CD4-positive, alpha-beta T cell treated with Interleukin-17A for 1 hour (primary cell): ENCODE results near the gene PHF21A.
"Not testable (repeated sequence)": the region's sequence is repeated elsewhere in the genome, so short reads cannot be mapped to it uniquely, and the experiment has no call there.

ENCODE experiments used
- DNase-seq: peaks from one replicate; pipeline ENCODE4 v3.0.0-alpha.2; 2020

PHF21A gene

DNA sequence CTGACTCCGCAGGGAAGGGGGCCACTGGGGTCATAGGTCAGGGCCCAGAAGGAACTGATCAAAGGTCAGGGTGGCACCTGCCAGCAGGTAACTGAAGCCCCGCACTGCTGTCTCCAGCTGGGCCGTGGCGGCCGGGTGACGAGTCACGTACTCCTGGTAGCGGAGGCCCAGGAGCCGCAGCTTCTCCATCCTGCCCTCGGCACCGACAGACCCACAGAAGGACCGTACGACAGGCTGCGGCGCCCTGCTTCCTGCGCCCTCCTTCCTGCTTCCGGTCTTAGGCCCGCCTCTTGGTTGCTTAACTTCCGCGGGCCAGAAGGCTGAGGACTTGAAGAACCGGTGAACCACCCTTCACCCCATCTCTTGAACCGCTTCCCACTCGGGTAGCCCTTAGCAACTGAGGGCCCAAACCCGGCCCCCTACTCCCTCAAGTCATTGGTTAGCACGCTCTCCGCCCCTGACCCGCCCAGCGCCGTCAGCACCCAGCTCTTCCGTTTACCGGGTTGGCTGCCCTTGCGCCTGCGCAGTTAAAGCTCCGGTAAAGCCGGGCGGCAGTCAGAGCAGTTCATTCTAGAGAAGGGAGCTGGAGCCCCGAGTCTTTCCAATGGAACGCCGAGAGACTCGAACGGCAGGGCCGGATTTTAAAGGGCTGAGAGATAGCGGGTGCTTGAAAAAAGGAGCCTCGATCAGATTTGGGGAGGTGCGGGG is 203.5 kb downstream of the PHF21A start, which contains the start of gene PEX16:
Gene PEX16, minus strand, starts transcription at position 255 of the 708 bp plus-strand sequence. Its CDS starts 66 bp downstream, at position 189.
- DNase-seq = peak; percentile 98

DNA sequence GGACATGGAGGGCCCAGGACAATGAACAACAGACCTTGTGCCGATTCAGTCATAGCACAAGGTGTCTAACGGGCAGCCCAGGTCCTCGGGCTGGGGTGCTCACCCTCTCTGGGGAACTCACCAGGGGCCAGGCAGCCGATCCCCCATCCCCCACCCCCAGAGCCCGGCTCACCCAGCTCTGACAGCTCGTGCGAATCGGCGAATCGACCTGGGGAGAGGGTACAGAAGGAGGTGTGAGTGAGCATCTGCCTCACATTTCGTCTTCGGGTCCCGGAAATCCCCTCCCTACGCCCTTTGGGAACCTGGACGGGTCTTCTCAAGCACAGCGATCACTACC is 204.0 kb downstream of the PHF21A start:
- no peak for DNase-seq

DNA sequence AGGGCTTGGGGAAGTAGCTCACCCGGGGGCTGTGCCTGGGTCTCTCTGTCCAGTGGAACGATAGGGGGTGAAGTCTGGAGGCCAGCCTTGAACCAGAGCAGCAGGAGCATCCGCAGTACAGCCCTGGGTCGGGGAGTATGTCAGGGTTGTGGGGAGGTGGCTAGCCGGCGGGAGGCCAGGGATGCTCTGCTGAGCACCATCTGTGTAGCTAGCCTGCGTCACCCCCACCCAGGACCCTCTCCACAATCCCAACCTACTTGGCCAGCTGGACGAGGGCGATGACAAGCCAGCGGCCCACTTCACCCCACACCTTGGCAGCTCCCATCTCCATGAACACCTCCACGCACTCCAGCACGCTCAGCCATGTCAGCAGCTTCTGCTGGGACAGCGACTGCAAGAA is 205.8 kb downstream of the PHF21A start:
- no peak for DNase-seq

- no peak for DNase-seq
Observed at GRCh38 chr11:45913942-45914635, 207.2 kb downstream of the PHF21A start.

DNA sequence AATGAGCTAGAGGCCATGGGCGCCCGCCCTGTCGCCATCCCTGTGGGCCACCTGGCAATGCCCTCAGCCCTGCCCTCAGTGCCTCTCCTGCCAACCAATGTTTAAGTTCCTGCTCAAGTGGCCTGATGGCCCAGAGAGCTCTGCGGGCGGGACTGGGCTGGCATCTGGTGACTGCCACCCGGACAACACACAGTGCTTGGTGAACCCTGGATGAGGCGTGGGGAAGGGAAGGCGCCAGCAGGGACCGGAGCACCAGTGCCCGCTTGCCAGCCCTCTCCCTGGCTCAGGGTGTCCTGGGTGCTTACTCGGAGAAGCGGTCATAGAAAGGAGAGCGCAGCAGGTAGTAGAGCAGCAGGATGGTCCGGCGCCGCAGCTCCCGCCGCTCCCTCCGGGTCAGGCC is 207.7 kb downstream of the PHF21A start:
- DNase-seq = no peak

GRCh38 chr11:45910623-45911022 is 210.6 kb downstream of the PHF21A start:
- no peak for DNase-seq

GRCh38 chr11:45909594-45910475 is 211.4 kb downstream of the PHF21A start:
- DNase-seq = no peak

- no peak for DNase-seq
Observed at GRCh38 chr11:45907911-45908370, 213.3 kb downstream of the PHF21A start.

GRCh38 chr11:45906965-45907611 is 214.2 kb downstream of the PHF21A start, which contains the start of gene FREY1:
Gene FREY1 (minus strand): TSS chr11:45907271. CDS start chr11:45907245, 26 bp downstream.
- no peak for DNase-seq

GRCh38 chr11:45906096-45906682 is 215.1 kb downstream of the PHF21A start:
- no peak for DNase-seq

DNA sequence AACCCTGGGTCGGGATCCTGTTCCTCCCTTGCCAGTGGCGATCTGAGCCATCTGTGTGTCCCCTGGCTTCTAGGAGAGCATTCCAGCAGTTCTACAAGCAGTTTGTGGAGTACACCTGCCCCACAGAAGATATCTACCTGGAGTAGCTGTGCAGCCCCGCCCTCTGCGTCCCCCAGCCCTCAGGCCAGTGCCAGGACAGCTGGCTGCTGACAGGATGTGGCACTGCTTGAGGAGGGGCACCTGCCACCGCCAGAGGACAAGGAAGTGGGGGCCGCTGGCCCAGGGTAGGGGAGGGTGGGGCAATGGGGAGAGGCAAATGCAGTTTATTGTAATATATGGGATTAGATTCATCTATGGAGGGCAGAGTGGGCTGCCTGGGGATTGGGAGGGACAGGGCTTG is 215.7 kb downstream of the PHF21A start:
- DNase-seq = not testable (repeated sequence)

DNA sequence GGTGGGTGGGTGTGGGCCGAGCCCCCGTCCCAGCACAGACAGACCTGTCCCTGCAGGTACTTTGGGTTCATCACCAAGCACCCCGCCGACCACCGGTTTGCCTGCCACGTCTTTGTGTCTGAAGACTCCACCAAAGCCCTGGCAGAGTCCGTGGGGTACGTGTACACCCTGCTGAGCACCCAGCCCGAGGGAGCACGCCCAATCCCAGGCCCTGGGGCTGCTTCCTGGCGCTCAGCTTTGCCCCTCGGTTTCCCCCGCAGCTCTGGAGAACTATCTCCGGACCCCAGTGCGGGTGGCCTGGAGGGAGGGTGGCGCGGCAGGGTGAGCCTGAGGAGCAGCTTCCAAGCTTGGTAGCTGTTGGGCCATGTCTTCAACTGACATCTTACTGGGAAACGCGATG is 216.2 kb downstream of the PHF21A start:
- no peak for DNase-seq

DNA sequence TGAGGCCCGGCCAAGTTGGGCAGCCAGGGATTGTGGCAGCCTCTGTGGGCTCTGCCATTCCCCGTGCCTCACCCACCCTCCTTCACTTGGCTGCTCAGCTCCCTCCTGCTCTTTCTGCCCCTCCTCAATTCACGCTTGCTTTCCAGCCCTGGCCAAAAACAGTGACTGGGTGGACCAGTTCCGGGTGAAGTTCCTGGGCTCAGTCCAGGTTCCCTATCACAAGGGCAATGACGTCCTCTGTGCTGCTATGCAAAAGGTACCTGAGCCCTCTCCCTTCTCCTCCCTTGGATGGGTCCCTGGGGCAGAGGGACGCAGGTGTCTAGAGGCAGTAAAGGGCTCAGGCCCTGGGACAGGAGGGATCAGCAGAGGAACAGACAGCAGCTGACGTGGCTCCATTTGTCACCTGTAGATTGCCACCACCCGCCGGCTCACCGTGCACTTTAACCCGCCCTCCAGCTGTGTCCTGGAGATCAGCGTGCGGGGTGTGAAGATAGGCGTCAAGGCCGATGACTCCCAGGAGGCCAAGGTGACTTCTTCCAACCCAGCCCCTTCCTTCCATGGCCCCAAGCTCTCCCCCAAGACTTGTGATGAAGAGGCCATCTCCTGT is 216.8 kb downstream of the PHF21A start:
- no peak for DNase-seq

- no peak for DNase-seq
Observed at GRCh38 chr11:45902452-45903380, 218.5 kb downstream of the PHF21A start.

DNA sequence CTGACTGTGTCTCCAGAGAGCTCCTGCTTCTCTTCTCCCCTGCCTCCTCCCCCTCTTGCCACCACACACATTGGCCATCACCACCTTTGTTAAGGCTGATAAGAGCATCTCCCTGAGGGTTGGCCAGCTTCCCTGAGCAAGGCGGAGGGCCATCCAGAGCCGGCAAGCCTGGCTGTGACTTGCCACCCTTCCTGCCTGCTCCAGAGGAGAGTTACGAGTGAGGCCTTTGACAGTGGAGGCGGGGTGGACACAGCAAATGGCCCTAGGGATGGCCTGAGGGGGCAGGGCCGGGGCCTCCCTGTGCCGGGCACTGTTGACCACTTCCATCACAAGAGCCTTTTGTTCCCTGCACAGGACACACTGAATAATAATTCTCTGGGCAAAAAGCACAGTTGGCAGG is 219.6 kb downstream of the PHF21A start:
- DNase-seq = no peak

DNA sequence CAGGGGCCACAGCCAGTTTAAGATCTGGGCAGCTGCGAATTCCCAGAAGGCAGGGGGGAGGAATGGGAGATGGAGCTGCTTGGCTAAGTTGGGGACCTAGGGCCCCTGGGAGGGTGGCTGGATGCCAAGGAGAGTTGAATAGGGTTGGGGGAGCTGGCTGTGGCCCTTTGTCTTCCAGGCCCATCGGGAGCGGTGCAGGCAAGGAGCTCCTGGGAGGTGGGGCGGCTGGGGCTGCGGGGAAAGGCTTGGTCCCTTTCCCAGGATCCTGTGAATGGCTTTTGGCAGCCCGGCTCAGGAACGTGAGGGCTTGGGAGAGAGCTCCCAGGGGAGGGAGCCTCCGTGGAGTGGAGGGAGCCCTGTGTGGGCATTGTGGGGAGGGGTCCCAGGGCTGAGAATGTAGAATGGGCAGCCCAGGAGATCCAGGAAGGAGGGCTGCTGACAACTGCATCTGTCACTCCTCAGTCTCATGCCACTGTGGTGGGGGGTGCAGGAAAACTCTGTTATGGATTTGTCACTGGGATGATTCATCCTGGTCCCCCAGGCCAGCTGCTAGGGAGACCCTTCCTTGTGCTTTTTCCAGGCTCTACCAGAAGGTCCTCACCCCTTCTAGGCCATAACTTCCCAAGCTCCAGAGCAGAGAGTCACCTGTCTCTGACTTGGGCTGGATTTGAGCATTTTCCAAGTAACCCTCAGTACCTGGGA is 220.2 kb downstream of the PHF21A start:
- no peak for DNase-seq

DNA sequence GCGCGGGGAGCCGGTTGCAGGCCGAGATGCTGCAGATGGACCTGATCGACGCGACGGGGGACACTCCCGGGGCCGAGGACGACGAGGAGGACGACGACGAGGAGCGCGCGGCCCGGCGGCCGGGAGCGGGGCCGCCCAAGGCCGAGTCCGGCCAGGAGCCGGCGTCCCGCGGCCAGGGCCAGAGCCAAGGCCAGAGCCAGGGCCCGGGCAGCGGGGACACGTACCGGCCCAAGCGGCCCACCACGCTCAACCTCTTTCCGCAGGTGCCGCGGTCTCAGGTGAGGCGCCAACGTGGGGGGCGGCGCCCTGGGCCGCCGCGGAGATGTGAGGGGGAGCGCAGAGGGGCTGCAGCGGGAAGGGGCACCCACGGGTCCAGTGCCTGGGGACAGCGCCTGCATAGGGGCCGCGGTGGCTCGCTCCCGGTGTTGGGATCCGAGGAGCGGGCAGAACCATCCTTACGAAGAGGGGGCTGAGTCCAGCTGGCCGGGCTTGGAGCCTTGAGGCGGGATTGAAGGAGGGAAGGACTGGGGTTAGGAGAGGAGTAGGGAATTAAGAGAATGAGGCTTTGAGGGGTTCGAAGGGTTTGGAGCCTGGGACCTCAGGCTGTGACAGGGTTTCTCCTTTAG is 221.0 kb downstream of the PHF21A start:
- DNase-seq = not testable (repeated sequence)

DNA sequence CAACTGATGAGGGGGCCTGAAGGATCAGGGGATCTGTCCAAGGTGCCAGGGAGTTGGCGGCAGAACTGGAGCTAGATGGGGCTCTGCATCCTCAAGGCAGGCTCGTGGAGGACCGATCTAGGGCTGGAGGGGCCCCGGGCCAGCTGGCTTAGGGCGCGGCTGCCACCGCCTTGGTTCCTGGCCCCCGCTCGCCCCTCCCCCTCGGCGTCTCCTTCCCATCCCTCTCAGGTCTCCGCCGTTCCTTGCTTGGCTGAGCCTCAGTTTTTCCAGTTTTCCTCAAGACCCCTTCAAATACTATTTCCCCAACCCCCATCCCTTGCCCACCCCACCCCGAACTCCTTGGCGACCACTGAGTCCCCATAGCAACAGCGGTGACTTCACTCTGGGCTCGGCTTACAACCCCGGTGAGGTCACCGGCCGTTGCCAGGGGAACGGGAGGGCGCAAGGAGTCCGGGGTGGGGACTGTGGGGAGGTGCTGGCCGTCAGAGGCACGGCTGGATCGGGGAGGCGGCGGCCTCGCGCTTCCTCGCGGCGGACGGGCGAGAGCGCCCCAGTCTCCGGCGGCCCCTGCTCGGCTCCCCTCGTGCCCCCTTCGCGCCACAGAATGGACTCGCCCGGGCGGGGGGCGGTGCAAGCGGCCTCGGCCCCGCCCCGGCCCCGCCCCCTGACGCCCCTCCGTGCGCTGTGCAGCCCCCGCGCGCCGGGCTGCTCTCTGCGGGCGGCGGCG is 221.6 kb downstream of the PHF21A start:
- peak; percentile 77 for DNase-seq

DNA sequence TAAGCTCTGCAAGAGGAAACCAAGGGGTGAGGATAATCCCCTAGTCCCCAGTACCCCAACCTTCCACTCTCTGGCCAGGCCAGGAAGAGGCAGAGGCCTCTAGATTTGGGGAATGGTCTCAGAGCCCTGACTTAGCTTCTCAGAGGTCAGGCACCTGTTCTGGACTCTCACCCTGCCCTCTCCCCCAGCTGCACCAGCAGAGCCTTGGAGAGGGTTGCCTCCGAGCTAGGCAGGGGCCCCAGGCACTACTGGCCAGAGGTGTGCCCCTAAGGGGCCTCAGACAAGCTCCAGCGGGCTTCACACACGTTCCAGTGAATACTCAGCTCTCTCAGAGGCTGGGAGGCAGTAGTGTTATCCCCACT is 222.2 kb downstream of the PHF21A start:
- DNase-seq = no peak
